HepG2 (cell line): ENCODE results near the gene CDY2B.
"Not testable (repeated sequence)": the region's sequence is repeated elsewhere in the genome, so short reads cannot be mapped to it uniquely, and the experiment has no call there.

Experiments used
- CBX5 ChIP-seq: sonication (generic); formaldehyde crosslinking; IDR thresholded peaks from 2 replicates; pipeline ENCODE4 v1.4.0; 2020; ENCODE audit warnings: missing genetic modification reagents, borderline replicate concordance
- CTCF ChIP-seq: sonication (generic); formaldehyde crosslinking; IDR thresholded peaks from 2 replicates; pipeline ENCODE4 v1.5.0; 2020; ENCODE audit warnings: mild to moderate bottlenecking, missing genetic modification reagents, moderate library complexity
- ESRRA ChIP-seq: sonication (generic); formaldehyde crosslinking; IDR thresholded peaks from 2 replicates; pipeline ENCODE4 v1.5.1; 2020; ENCODE audit warnings: mild to moderate bottlenecking, low read depth, missing genetic modification reagents
- EZH2 ChIP-seq: conservative IDR thresholded peaks from 2 replicates; pipeline ENCODE4 v1.6.1; 2012; ENCODE audit warnings: mild to moderate bottlenecking, low read depth, low read length, moderate library complexity
- FOSL1 ChIP-seq: sonication (generic); formaldehyde crosslinking; IDR thresholded peaks from 2 replicates; pipeline ENCODE4 v1.9.0; 2021; ENCODE audit warnings: missing genetic modification reagents, borderline replicate concordance
- PBX3 ChIP-seq: sonication (generic); formaldehyde crosslinking; IDR thresholded peaks from 2 replicates; pipeline ENCODE4 v1.8.1; 2023; ENCODE audit warnings: missing genetic modification reagents, inconsistent platforms, borderline replicate concordance
- POLR2G ChIP-seq: fragments of 200-400 bp; formaldehyde crosslinking; IDR thresholded peaks from 2 replicates; pipeline ENCODE4 v1.6.1; 2018; ENCODE audit warnings: mild to moderate bottlenecking, low read depth, low read length, moderate library complexity
- RBM39 ChIP-seq: fragments of 200-400 bp; formaldehyde crosslinking; IDR thresholded peaks from one replicate; pipeline ENCODE4 v1.6.1; 2018; ENCODE audit warnings: antibody characterized with exemption, mild to moderate bottlenecking, low read depth, low read length; ENCODE audit not compliant: poor library complexity, severe bottlenecking
- RFX5 ChIP-seq: IDR thresholded peaks from 2 replicates; pipeline ENCODE4 v1.6.1; 2011; ENCODE audit warnings: low read depth, low read length, improper control_type of control experiment
- SRSF9 ChIP-seq: fragments of 200-400 bp; formaldehyde crosslinking; IDR thresholded peaks from 2 replicates; pipeline ENCODE4 v1.6.1; 2018; ENCODE audit warnings: borderline replicate concordance, mild to moderate bottlenecking, low read depth, low read length; ENCODE audit not compliant: insufficient read depth, poor library complexity, severe bottlenecking
- ZFP37 ChIP-seq: sonication (generic); formaldehyde crosslinking; IDR thresholded peaks from 2 replicates; pipeline ENCODE4 v1.4.0; 2020; ENCODE audit warnings: missing genetic modification reagents, borderline replicate concordance
- ZNF644 ChIP-seq: IDR thresholded peaks from 2 replicates; pipeline ENCODE4 v1.6.1; 2016; ENCODE audit warnings: low read depth
- ZNF704 ChIP-seq: sonication (generic); formaldehyde crosslinking; IDR thresholded peaks from 2 replicates; pipeline ENCODE4 v1.8.1; 2023; ENCODE audit warnings: mild to moderate bottlenecking, inconsistent platforms, moderate library complexity, missing genetic modification reagents, borderline replicate concordance
- ZXDC ChIP-seq: sonication (generic); formaldehyde crosslinking; IDR thresholded peaks from 2 replicates; pipeline ENCODE4 v1.5.0; 2020; ENCODE audit warnings: mild to moderate bottlenecking, missing genetic modification reagents

- TF ChIP-seq SRSF9; POLR2G; RFX5; ZXDC (CRISPR knock-in tag); RBM39; EZH2; CTCF; FOSL1 (CRISPR knock-in tag); ZFP37 (CRISPR knock-in tag); PBX3 (CRISPR knock-in tag); ZNF704; ESRRA (CRISPR knock-in tag); ZNF644 (CRISPR knock-in tag); CBX5: not testable (repeated sequence)
Measured at GRCh38 chrY:17881697-17882096, 1.7 kb upstream of the CDY2B start.
